GM21381 (cell line): Measurements from ENCODE around the gene GATA5.

Experiments
- ATAC-seq: cut with Tn5 transposase; IDR thresholded peaks from one replicate; pipeline ENCODE4 v1.9.1; 2021; ENCODE audit warnings: mild to moderate bottlenecking, moderate library complexity; ENCODE audit not compliant: unreplicated experiment

GATA5 gene

GRCh38 chr20:62418709-62419487 is 56.9 kb downstream of the GATA5 start:
- no peak for ATAC-seq

DNA sequence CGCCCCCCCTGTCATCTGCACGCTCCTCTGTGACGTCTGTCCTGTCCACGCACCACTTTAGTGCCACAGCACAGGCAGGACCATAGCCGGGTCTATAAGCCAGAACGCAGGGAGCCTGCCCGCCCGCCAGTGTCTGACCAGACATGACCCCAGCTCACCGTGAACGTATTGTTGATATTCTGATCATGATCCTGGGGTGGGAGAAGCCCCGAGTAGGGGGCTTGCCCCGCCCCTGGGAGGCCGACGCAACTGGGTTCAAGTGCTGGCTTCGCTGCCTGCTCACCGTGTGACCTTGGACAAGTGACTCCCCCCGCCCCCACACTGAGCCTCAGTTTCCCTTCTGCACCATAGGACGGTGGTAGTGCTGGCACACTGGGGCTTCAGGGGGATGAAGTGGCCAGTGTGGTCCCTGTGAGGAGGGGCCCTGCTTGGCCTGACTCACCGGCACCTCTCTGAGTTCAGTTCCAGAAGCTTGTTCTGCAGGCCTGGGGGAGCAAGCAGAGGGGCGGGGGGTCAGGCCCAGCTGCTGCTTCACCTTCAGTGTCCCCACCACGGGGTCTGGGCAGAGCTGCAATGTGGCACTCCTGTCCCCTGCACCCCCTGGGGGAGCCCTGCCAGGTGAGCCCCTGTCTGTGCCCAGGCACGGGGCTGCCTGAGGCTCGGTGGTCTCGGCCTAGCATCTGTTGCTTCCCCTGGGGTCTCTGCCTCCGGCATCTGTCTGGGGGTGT is 57.6 kb downstream of the GATA5 start:
- no peak for ATAC-seq

DNA sequence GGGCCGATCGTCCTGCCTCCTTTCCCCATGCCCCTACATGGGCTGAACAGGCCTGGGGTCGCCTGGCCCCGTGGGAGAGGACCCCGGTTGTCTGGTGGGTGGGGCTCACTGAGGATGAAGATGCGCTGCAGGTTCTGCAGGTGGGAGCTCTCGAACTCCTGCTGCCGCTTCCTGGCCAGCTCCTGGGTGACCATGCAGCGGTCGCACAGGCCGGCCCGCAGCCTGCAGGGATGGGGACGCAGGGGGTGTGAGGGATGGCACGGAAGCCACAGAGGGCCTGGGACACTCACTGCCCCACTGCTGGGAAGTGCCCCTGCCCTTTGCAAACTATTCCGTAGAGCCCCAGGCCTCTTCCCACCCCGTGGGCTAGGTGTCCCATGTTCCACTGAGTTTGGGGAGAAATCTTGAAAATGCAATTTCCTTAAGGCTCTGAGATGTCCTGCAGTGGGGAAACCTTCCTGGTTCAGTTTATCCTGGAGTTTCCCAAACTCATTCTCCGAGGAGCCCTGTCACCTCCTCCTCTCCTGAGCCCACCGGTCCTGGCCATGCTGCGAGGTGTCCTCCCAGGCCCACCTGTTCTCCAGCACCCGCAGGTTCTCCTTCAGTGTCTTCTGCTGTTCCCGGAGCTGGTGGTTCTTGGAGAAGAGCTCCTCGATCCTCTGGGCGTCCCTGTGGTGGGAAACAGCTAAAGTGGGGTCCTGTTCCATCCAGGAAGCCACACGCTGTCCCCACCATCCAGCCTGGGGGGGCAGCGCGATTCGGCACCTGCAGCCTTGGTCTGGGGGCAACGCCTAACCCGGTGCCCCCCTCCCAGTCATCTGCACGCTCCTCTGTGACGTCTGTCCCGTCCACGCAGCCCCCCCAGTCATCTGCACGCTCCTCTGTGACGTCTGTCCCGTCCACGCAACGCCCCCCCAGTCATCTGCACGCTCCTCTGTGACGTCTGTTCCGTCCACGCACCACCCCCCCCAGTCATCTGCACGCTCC is 58.9 kb downstream of the GATA5 start:
- ATAC-seq: no peak

DNA sequence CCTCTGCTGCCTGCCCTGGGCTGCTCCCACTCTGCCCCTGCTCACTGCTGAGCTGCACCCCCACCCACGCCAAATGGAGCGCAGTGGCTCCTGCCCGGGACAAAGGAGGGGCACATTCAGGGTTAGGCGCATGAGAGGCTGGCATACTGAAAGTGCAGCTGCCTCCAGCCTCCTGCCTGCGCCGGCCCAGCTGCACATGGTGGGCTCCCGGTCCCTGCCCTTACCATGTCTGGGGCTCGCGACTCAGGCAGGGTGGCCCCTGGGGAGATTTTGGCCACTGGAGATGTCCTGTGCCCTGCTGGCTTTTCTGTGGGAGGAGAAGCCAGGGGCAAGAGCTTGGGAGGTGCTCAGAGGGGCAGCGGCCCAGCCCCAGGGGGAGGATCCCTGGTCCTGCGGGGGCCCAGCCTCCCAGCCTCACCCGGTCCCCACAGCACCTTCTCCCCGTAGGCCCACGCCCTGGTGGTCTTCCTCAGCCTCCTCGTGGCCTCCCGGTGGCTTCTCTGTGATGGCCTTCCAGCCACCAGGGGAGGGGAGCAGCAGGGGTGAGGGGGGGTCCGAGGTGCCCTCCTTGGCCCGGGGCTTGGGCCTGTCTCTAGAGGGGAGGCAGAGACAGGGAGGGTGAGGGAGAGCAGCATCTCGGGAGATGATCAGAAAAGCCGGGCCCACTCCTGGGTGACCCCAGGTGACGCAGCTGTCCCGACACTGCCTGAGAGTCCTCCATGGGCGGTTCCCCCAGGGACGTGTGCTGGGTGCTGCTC is 60.3 kb downstream of the GATA5 start:
- ATAC-seq: no peak

DNA sequence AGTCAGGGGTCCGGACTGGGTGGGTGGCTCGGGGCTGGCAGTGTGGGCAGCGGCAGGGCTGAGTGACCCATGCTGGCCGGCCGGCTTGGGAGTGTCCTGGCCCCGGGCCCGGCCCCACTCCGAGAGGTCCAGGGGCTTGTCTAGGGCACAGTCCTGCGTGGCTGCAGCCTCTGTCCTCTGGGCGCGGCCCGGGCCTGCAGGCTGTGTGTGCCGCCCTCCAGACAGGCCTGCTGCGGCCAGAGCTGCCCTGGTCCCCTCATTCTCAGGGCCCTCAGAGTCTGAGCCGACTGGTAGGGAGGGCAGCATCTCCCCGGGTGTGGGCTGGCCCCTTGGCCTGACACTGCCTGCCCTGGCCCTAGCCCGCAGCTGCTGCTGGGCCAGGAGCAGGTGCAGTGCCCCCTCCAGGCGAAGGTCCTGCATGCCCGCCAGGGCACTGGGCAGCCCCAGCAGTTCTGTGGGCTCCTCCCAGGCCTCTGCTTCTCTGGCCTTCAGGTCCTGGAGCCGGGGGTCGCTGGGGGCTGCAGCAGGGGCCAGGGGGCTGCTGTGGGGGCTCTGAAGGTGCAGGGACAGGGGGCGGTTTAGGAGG is 61.8 kb downstream of the GATA5 start:
- ATAC-seq: no peak
